GM12892 (cell line): Measurements from ENCODE around the gene LDLRAD3.
"Not testable (repeated sequence)": the region's sequence is repeated elsewhere in the genome, so short reads cannot be mapped to it uniquely, and the experiment has no call there.

ENCODE experiments used
- DNase-seq: peaks from one replicate; pipeline ENCODE4 v3.0.0; 2011; ENCODE audit not compliant: insufficient read length
- FAIRE-seq: peaks from 2 replicates; lab custom pipeline; 2011; peaks lifted over from hg19 to GRCh38; lab: Jason Lieb, UNC
- POLR2A ChIP-seq: IDR thresholded peaks from 2 replicates; pipeline ENCODE4 v1.6.1; 2011; ENCODE audit warnings: low read depth, low read length, control low read depth
- POLR2AphosphoS5 ChIP-seq: IDR thresholded peaks from 2 replicates; pipeline ENCODE4 v1.6.1; 2011; ENCODE audit warnings: low read depth, low read length, control low read depth
- TAF1 ChIP-seq: IDR thresholded peaks from 2 replicates; pipeline ENCODE4 v1.6.1; 2011; ENCODE audit warnings: low read depth, mild to moderate bottlenecking, control low read depth, low read length, borderline replicate concordance

The LDLRAD3 gene

DNA sequence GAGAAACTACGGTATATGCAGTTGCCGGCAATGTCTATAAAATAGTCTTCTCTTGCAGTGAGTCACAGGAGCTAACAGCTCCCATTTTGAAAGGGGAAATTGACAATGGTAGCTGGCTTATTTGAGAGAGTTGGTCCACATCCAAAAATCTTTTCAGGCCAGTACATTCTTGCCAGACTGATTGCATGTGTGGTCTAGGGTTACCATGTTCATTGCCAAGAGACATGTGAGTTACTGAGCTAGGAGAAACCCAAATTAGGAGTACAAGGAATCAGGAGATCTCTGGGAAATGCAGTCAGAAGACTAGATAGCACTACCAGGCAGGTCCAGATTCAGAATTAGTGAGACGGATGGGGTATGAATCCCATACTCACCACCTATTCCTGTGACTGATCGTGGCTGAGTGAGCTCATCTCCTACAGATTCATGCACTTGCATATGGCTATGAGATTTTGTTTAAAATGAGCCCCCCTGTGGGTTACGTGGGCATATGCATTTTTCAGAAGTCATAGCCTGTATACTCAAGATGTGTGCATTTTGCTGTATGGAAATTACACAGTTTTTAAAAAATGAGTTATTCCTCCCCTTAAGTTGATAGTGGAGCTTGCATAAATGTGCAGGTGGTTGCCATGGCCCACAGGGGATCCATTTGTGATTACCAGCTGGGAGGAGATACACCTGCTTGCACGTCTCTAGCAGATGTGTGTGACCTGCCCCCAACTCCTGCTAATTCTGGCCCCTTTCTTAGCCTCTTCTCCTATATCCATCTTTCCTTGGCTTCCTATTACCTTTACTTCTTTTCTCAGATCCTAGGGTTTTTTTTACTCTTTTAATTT lies 242.7 kb downstream of the LDLRAD3 start:
- DNase-seq (no peak), FAIRE-seq (no peak)

DNA sequence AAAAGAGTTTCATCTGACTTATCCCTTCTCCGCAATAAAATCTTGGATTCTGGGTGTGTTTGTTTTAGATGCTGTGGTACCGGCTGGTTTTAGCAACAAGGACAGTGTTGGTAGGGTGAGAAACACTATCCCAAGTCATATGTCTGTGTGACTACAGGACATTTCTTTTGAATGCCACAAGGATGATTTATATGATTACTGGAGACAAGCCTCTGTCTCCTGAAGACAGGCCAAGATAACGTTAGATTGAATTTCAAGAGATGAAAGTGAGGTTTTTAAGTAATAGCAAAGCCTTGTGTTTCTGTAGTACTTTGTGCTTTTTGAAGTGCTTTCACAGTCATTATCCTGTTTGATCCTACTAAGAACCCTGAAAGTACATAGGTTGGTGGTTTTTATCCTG lies 243.8 kb downstream of the LDLRAD3 start:
- no peak for DNase-seq
- TF ChIP-seq TAF1 (no peak), POLR2AphosphoS5 (no peak), POLR2A (no peak)
- FAIRE-seq = no peak

More for the DNA sequence above, 242.7 kb downstream of the LDLRAD3 start:
- no peak for TF ChIP-seq POLR2A
- no peak for TF ChIP-seq POLR2AphosphoS5
- no peak for TF ChIP-seq TAF1

DNA sequence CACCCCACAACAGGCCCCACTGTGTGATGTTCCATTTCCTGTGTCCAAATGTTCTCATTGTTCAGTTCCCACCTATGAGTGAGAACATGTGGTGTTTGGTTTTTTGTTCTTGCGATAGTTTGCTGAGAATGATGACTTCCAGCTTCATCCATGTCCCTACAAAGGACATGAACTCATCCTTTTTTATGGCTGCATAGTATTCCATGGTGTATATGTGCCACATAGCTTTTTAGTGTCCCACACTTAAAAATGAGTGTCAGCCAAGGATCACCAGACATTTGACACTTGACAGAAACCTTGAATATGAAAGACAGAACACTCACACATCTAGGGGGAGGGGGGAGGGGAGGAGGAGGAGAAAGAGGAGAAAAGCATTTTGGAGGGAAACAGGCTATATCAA lies 245.9 kb downstream of the LDLRAD3 start:
- DNase-seq = not testable (repeated sequence)

DNA sequence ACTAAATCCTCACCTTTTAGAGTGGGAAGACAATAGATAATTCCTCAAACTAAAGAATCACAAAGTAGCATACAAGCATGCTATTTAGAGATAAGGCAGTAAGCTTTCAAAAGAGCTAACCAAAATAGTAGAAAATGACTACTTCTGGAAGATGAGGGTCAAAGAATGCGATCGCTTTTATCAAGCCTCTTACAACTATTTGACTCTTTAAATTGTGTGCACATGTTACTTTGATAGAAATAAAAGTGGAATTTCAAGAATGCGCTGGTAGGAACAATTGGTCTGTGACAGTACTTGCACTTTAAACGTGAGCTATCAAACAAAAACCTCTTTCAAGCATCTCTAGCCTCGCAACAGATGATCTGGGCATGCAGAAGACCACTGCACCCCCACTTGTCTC lies 248.1 kb downstream of the LDLRAD3 start:
- no peak for TF ChIP-seq TAF1
- TF ChIP-seq POLR2A = no peak
- TF ChIP-seq POLR2AphosphoS5 = no peak
- FAIRE-seq (no peak), DNase-seq (no peak)

More for the DNA sequence above, 245.9 kb downstream of the LDLRAD3 start:
- FAIRE-seq = not testable (repeated sequence)

DNA sequence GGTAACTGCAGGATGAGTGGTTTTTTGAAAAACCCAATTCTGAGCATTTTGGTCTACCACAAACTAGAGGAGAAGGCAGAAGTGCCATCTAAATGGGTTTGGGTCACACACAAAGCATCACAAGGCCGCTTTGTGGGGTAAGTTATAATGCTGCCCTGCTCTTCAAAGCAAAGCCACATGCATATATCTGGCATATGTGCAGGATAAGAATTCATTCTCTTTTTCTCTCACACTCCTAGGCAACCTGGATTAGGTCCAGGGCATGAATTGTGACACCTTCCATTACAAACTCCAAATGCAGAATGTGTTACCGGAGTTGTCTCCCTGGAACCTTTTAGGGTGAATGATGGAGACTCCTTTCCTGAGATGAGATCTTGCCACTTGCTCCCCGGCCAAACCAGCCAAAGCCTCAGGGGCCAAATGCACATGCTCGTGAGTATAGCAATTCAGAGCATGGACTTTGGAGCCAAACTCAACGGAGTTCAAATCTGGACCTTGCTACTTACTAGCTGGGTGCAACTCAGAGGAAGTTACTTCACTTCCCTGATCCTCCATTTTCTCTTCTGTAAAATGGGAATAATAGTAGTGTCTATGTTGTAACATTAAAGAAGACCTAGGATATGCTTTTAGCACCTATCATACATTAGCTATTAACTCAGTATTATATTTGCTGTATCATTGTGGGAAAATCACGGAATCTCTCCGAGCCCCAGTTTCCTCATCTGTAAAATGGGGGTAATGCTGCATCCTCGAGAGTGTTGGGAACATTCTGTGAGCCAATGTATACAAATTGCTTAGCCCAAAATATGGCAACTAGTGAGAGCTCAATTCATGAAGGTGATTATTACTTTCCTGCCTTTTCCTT lies 248.8 kb downstream of the LDLRAD3 start:
- DNase-seq = no peak
- TF ChIP-seq TAF1 = no peak
- TF ChIP-seq POLR2A = no peak
- no peak for TF ChIP-seq POLR2AphosphoS5
- no peak for FAIRE-seq

DNA sequence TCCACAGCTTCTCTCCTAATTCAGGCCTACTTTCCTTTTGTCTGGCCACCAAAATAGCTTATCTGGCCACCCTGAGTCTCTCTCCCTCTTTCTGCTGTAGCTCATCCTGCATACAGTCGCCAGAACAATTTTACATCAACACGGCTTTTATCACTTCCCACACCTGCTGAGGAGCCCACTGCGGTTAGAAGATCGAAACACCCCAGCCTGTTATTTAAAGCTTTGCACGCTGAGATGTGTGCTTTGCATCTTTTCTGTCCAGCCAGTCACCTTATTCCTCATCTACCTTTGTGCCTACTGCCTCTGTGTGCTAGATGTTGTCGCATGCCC lies 249.4 kb downstream of the LDLRAD3 start:
- DNase-seq (no peak), FAIRE-seq (no peak)

DNA sequence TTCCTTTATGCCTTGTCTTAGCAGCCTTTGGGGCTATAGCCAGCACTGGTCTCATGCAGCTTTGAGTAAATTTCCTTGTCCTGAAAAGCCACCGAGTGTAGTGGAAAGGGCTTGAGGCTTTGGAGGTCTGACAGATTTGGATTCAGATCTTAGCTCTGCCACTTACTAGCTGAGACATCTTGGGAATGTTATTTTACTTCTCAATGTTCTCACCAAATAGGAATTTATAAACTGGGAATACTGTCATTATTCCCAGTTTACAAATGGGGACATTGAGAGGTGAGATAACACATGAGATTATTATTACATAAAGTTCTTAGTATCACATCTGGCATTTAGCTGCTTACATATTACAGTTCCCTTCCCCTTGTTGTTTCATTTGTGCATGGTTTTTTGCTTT lies 249.9 kb downstream of the LDLRAD3 start:
- no peak for TF ChIP-seq TAF1
- no peak for TF ChIP-seq POLR2AphosphoS5
- FAIRE-seq (no peak), DNase-seq (no peak)

More for the DNA sequence above, 249.4 kb downstream of the LDLRAD3 start:
- TF ChIP-seq POLR2A (no peak), TAF1 (no peak), POLR2AphosphoS5 (no peak)

DNA sequence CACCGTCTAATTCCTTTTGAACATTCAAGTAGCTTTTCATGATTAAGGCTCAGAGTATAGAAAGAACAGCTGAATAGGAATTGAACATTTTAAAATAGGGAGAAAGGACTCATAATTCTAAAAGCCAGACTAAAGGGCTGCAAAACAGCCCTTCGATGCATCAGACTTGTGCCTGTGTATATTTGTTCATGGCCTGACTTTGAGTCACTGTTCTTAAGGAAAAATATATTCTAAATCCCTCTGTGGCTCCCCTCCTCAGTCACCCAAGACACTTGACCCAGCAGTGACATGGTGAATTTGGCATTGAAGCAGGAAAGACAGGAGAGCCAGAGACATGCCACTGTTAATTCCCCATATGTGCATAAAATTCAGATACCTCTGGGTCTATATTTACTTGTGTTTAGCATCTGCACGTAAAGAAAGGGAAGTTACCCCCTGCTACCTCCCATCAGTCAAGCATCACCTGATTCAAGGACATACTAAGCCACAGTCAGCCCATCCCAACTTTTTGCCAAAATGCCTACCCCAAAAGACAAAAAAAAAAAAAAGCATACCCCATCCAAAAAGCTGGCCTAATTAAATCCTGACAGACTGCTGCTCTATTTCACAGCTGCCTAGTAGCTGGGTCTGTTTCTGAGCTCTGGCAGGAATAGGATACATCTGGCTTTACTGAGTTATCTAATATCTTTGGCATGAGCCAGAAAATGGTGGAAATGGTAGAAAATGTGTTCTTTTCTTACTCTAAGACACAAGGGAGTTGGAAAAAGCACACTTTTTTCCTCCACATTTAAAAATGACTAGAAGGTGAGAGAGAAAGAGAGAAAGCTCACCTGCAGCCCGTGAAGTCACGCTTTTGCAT lies 251.9 kb downstream of the LDLRAD3 start:
- TF ChIP-seq POLR2AphosphoS5 (no peak), POLR2A (no peak), TAF1 (no peak)
- DNase-seq = no peak
- no peak for FAIRE-seq

DNA sequence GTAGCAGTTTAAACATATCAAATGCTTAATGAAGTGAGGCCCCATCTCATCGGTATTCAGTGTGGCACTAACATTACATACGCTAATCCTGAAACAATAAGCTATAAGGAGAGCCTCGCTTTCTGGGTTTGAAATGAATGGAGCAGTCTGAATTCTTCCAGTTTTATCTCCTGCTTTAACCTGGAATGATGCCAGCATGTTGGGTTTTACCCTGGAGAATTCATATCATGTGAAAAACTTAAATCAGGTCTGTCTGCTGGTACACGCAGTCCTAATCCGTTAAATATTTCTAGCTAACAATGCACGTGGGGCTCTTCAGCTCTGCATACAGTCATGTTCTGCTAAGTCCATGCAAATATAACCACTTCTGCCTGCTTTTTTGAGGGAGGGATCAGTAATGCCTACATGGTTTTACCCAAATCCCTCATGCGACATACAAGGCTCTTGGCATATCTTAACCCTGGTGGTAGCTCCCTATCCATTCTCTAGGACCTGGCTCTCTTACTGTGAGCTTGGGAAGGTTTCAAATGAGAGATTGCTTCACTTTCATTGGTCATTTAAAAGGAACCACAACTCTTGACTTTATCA lies 252.6 kb downstream of the LDLRAD3 start:
- DNase-seq (no peak), FAIRE-seq (no peak)
- no peak for TF ChIP-seq TAF1
- no peak for TF ChIP-seq POLR2A
- TF ChIP-seq POLR2AphosphoS5 = no peak

DNA sequence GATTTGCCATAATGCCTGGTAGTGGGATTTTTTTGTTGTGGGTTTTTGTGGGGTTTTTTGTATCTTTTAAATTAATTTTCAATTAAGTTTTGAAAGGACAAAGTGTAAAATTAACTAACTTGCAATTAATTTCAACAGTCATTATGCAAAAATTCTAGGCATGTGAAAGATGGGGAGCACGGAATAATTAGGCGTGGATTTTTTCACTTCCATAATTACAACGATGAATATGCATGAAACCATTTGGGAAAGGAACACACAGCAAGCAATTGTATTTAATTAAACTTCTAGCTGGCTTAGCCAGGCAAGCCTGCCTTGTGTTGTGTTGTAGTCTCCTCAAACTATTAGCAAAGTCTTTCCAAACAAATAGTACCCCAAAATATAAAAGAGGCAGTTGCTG lies 257.5 kb downstream of the LDLRAD3 start:
- no peak for FAIRE-seq
- DNase-seq = no peak
- TF ChIP-seq POLR2A = no peak
- TF ChIP-seq TAF1 = no peak
- TF ChIP-seq POLR2AphosphoS5 = no peak

DNA sequence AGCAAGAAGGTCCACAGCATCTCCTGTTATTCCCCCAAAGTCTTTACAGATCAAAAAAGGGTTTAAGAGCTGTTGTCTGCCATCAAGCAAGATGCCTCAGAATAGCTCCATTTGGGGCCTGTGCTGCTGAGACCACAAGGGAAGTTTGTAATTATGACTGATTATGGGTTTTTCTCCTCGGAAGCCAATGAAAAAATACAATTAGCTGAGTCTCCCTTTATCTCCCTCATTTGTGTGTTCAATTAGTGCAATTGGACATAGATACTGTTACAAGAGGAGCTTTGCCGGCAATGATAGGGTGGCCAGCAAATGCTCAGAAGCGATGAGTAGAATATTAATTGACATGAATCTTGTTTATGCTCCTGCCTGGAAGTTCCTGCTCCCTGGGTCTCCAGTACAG lies 261.7 kb downstream of the LDLRAD3 start:
- no peak for TF ChIP-seq POLR2A
- TF ChIP-seq POLR2AphosphoS5 = no peak
- TF ChIP-seq TAF1 = no peak
- FAIRE-seq (no peak), DNase-seq (no peak)
